GM21737 (cell line): ENCODE measurements around the gene DOK6.
"Not testable (repeated sequence)": the region's sequence is repeated elsewhere in the genome, so short reads cannot be mapped to it uniquely, and the experiment has no call there.

Source experiments
- ATAC-seq: cut with Tn5 transposase; IDR thresholded peaks from one replicate; pipeline ENCODE4 v1.9.1; 2021; ENCODE audit warnings: mild to moderate bottlenecking, moderate library complexity; ENCODE audit not compliant: unreplicated experiment

The DOK6 gene

GRCh38 chr18:69622184-69622583, 221.5 kb downstream of the DOK6 start:
- no peak for ATAC-seq

GRCh38 chr18:69622961-69623360, 222.3 kb downstream of the DOK6 start:
- ATAC-seq = no peak

DNA sequence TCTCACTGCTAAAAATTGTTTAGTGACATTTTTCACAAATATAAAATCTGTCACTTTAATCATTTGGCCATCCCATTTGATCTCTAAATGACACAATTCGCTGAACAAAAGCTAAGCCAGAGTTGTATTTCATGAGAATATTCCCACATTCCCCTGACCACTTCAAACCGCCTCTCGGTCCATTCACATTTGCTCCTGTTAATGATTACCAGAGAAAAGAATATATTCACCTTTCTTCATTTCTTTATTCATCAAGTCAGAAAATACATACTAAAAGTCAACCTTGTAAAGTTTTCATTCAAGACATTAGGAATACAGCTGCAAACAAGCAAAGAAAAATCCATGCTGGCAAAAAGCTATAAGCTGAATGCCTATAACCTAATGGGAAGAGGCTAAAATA, 225.5 kb downstream of the DOK6 start:
- ATAC-seq = no peak

- ATAC-seq = no peak
These were observed 226.1 kb downstream of the DOK6 start for GRCh38 chr18:69626643-69627242.

DNA sequence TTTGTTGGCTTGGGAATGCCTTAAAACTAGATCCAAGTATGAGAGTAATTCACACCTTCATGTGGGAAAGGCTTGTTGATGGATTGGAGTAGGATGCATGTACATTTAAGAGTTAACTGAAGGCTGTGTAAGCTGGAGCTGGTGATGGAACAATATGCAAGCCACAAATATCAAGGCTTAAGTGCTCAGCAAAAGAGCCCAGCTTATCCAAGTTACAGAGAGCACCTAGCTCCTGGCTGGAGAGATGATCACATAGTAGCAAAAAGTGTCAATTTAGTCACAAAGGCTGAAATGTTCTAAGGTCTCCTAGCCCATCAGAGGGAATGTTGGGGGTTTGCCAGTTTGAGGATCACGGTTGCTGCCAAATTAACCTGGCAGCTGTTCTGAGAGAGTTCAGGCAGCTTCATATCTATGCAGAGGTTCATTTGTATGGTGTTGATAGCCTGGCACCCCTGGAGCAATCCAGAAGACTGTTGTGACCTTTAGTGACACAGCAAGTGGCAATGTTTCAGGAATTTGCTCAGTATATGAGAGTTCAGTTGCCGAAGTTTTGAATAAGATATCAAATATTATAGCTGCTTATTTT, 228.2 kb downstream of the DOK6 start:
- ATAC-seq = no peak

DNA sequence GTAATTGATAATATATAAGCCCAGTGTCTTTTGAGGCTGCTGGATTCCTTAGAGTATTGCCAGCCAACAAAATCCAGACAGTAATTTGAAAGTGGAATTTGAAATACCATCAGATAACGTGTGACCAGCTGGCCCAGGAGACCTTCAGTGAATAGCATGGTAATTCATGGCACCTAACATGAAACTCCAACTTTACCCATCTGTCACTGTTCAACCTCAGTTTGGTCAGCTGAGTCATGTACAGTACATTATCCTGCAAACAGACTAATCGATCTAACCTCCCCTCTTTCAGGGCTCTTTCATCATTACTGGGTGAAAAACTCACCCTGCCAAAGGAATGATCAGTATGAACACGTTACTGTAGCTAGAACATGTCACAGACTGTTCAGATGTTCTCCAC, 230.6 kb downstream of the DOK6 start:
- no peak for ATAC-seq

DNA sequence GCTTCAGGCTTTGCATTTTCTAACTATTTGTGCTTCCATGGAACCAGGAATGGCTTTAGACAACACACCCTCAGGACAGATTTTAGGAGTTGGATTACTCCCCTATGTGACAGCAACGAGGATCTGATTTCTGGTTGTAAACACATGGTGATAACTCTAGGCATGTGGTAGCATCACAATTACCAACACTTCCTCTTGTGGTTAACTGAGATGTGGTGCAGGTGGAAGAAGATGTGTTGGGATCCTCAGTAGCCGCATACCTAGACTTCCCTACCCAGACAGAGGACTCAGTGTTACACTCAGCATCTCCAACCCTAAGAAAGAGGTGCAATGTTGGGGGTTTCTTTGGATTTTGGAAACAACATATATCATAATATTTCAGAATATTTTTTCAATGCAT, 234.8 kb downstream of the DOK6 start:
- ATAC-seq = no peak

- no peak for ATAC-seq
These were observed 236.0 kb downstream of the DOK6 start for GRCh38 chr18:69636529-69637301.

DNA sequence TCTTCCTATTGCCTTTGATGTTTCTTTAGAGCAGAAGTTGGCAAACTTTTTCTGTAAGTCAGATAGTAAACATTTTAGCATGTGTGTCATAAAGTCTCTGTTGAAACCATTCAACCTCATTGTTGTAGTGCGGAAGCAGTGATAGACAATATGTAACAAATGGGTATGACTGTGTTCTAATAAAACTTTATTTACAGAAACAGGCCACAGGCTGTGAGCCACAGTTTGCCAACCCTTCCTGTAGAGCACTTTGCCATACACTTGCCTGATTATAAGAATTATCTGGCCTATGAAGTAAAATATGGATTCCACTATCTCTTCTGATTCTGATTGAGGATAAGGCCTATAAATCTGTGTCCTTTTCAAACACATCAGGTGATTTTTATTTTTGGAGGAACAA, 237.4 kb downstream of the DOK6 start:
- no peak for ATAC-seq

GRCh38 chr18:69647702-69648101, 247.0 kb downstream of the DOK6 start:
- no peak for ATAC-seq

DNA sequence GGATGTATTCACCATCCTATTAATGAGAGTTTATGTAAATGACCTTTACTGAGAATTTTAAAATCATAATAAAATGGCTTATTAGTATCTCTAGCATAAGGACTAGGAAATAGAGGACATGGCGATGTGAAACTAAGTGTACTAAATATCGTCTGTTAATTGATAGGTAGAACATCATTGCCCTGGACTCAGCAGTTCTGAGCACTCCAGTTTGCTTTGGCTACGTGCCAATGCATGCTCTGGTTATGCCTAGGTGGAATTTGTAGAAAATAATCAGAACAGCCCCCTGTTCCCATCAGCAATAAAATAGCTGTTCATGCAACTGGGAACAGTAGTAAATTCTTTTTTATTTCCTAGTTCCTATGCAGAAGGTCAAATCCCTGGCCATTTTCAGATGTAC, 247.8 kb downstream of the DOK6 start:
- no peak for ATAC-seq

- ATAC-seq = no peak
These were observed 249.0 kb downstream of the DOK6 start for GRCh38 chr18:69649684-69650083.

DNA sequence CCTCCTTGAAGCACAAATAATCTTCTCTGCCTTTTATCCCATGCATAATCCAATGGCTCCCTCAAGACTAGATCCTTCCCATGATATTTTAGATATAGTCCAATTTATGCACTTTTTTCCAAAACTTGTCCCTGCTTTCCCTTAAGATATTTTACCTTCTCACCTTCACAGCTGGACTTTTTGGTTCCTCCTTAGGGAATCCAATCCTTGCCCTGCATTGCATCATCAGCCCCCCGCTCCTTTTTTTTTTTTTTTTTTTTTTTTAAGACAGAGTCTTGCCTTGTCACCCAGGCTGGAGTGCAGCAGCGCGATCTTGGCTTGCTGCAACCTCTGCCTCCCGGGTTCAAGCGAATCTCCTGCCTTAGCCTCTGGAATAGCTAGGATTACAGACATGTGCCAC, 250.6 kb downstream of the DOK6 start:
- no peak for ATAC-seq

GRCh38 chr18:69655816-69656215, 255.1 kb downstream of the DOK6 start:
- no peak for ATAC-seq

GRCh38 chr18:69658103-69658502, 257.4 kb downstream of the DOK6 start:
- ATAC-seq = no peak

DNA sequence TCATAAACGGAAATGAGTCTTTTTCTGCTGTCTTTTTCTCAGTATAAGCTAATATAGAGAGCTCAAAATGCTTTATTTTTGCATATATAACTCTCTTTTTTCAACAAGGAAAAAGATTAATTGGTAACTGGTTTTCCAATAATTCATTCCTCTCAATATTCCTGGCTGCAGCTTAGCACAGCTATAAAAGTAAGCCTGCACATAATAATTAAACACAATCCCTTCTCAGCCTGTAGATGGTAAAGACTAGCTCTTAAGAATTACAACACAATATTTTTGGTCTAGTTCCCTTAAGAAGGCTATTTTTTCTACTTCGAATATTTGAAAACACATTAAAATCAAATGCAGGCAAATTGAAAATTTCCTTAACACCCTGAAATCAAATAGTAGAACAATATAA, 258.0 kb downstream of the DOK6 start:
- ATAC-seq = no peak

- ATAC-seq = no peak
These were observed 258.5 kb downstream of the DOK6 start for GRCh38 chr18:69659142-69659651.

DNA sequence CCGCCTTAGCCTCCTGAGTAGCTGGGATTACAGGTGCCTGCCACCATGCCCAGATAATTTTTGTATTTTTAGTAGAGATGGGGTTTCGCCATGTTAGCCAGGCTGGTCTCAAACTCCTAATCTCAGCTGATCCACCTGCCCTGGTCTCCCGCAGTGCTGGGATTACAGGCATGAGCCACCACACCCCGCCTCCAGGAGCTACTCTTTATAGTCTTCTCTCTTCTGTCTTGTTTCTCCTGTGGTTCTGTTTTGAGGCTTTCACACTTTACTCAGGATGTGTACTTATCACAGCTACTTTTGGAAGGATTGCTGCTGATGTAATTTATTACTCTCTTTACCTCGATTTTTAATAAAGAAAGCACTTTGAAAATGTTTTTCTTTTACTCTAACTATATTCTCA, 261.4 kb downstream of the DOK6 start:
- not testable (repeated sequence) for ATAC-seq

DNA sequence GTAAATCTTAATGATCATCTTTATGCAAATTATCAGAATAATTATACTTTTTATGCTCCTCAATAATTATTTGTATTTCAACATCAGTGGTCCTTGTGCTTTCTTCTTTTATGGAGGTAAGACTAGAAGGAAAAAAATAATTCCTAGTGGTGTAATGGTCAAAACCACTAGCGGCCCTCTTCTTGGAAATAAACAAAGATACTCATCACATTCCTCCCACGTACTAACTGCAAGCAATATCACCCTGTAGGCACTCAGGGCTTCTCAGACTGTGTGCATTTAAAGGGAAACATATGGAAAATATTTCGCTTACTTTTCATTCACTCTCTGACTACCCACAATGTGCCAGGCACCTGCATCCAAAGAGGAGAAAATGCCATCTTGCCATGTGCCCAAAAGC, 263.7 kb downstream of the DOK6 start:
- ATAC-seq = no peak

DNA sequence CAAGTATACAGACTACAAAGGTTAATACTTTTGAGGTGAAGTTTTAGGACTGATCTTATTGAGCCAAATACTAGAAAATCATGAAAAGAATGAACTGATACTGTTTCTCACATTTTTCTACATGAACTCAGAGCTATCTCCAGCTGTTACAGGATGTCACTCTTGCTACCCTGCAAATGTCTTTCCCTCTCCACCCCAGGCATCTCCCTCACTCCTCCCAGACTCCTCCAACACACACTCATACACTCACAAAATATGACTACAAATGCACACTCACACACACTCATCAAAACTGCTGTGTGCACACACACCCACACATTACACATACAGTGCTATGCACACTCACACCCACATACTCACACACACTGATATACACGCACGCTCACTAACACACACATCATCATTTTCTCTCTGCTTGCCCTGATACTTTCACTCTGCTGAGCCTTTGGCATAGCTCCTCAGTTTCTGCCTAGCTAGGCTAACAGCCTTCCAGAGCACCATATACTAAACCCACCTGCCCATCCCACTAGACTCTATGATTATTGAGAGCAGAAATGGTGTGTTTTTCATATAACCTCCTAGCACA, 273.7 kb downstream of the DOK6 start:
- no peak for ATAC-seq

DNA sequence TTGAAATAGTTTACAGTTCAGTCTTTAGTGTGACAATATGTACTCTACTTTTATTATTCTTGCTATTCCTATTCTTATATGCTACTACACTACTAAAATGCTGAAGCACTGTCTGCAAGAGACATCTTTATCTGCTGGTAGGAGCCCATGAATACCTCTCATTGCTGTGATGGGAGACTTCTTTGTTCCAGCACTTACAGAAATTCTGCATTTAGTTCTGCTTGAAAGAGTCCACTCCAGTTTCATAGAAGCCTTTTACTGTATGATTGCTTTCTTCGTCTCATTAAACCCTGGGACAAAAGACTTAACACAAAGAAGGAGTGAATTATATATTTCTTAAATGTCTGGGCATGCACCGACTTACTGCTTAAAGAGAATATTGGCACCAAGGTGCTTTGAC, 274.3 kb downstream of the DOK6 start:
- no peak for ATAC-seq

- no peak for ATAC-seq
These were observed 276.9 kb downstream of the DOK6 start for GRCh38 chr18:69677595-69677994.
